Measurements from ENCODE around the gene PKMYT1. TPM values are rescaled to one million over a fixed set of nuclear protein-coding genes. Genes with fewer than 3 reads are reported as not detected.

Gene PKMYT1
- total and polyA plus RNA-seq, 9 of the 15 experiments (the other 6 are each of a cell fraction or from before 2014, with no cell fraction given): 8.7 to 201 (median 37.8) TPM

DNA sequence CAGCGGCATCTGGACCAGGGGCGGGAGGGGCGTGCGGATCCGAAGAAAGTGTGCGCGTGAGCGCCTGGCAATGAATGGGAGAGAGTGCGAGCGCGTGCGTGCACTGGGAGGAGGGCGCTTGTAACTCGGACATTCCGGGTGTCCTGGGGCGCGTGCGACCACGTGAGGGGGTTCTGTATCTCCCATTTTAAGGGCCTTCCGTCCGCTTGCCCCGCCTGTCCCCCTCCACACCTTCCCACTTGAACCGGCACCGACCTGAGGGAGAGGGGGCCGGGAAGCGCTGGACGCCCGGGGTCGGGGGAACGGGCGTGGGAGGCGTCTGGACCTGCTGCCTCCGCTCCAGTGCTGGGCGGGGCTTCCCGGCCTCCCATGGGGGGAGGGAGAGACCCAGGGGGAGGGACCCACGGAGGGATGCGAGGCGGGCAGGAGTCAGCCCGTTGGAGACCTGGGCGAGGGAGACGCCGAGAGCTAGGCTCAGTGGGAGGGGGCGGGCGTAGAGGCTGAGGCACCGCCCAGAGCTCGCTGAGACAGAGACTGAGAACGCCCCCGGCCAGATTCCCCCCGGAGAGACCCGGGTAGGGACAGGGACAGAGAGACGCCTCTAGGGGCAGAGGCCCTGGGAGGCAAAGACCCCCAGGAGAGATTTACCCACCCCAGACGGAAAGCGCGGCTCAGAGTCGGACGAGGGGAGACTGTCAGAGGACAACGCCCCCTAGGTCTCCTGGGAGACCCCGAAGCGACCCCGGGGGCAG, 16.3 kb downstream of the PKMYT1 start, which contains the start of gene KREMEN2 (continued):
- TF ChIP-seq, protein P1, sequence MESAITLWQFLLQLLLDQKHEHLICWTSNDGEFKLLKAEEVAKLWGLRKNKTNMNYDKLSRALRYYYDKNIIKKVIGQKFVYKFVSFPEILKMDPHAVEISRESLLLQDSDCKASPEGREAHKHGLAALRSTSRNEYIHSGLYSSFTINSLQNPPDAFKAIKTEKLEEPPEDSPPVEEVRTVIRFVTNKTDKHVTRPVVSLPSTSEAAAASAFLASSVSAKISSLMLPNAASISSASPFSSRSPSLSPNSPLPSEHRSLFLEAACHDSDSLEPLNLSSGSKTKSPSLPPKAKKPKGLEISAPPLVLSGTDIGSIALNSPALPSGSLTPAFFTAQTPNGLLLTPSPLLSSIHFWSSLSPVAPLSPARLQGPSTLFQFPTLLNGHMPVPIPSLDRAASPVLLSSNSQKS (CRISPR knock-in tag; IDR thresholded peaks at IDR 0.05): no peak
- TF ChIP-seq NCOA4 (IDR thresholded peaks at IDR 0.05; ENCODE audit: partially characterized antibody) (no peak), ZNF76 (CRISPR knock-in tag; IDR thresholded peaks at IDR 0.05; ENCODE audit: borderline replicate concordance) (no peak), SPI1 (IDR thresholded peaks at IDR 0.05; ENCODE audit: borderline replicate concordance, low read depth, low read length) (no peak), SIN3A (IDR thresholded peaks at IDR 0.05; ENCODE audit: borderline replicate concordance in 2 of 2, control insufficient read depth in 1 of 2, low read depth in 2 of 2, low read length in 2 of 2) (peak; percentile 27 to 59; a peak in 1 of 4 replicates), GATAD2B (IDR thresholded peaks at IDR 0.05; ENCODE audit: borderline replicate concordance) (0 out of 2 replicates have a peak, but pooled peaks have one; percentile 36), PHF20 (IDR thresholded peaks at IDR 0.05; ENCODE audit: partially characterized antibody) (no peak), ESRRB (CRISPR knock-in tag; IDR thresholded peaks at IDR 0.05; ENCODE audit: borderline replicate concordance) (no peak), CBX5 (IDR thresholded peaks at IDR 0.05; ENCODE audit: borderline replicate concordance, low read depth) (no peak), OTX1 (CRISPR knock-in tag; IDR thresholded peaks at IDR 0.05) (no peak), ZNF263 (CRISPR knock-in tag; IDR thresholded peaks at IDR 0.05; ENCODE audit: borderline replicate concordance) (peak; percentile 45; the same call in 1 of the 2 replicates)
- TF ChIP-seq, protein P2, sequence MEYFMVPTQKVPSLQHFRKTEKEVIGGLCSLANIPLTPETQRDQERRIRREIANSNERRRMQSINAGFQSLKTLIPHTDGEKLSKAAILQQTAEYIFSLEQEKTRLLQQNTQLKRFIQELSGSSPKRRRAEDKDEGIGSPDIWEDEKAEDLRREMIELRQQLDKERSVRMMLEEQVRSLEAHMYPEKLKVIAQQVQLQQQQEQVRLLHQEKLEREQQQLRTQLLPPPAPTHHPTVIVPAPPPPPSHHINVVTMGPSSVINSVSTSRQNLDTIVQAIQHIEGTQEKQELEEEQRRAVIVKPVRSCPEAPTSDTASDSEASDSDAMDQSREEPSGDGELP (CRISPR knock-in tag; IDR thresholded peaks at IDR 0.05; ENCODE audit: borderline replicate concordance): peak; percentile 77
- TF ChIP-seq, protein P3, sequence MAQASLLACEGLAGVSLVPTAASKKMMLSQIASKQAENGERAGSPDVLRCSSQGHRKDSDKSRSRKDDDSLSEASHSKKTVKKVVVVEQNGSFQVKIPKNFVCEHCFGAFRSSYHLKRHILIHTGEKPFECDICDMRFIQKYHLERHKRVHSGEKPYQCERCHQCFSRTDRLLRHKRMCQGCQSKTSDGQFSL (CRISPR knock-in tag; IDR thresholded peaks at IDR 0.05): peak; percentile 66; the same call in 1 of the 2 replicates
- TF ChIP-seq, protein P3 (tag; IDR thresholded peaks at IDR 0.05): no peak
- TF ChIP-seq, protein P4, sequence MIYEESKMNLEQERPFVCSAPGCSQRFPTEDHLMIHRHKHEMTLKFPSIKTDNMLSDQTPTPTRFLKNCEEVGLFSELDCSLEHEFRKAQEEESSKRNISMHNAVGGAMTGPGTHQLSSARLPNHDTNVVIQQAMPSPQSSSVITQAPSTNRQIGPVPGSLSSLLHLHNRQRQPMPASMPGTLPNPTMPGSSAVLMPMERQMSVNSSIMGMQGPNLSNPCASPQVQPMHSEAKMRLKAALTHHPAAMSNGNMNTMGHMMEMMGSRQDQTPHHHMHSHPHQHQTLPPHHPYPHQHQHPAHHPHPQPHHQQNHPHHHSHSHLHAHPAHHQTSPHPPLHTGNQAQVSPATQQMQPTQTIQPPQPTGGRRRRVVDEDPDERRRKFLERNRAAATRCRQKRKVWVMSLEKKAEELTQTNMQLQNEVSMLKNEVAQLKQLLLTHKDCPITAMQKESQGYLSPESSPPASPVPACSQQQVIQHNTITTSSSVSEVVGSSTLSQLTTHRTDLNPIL (CRISPR knock-in tag; IDR thresholded peaks at IDR 0.05): no peak
- TF ChIP-seq, protein P5, sequence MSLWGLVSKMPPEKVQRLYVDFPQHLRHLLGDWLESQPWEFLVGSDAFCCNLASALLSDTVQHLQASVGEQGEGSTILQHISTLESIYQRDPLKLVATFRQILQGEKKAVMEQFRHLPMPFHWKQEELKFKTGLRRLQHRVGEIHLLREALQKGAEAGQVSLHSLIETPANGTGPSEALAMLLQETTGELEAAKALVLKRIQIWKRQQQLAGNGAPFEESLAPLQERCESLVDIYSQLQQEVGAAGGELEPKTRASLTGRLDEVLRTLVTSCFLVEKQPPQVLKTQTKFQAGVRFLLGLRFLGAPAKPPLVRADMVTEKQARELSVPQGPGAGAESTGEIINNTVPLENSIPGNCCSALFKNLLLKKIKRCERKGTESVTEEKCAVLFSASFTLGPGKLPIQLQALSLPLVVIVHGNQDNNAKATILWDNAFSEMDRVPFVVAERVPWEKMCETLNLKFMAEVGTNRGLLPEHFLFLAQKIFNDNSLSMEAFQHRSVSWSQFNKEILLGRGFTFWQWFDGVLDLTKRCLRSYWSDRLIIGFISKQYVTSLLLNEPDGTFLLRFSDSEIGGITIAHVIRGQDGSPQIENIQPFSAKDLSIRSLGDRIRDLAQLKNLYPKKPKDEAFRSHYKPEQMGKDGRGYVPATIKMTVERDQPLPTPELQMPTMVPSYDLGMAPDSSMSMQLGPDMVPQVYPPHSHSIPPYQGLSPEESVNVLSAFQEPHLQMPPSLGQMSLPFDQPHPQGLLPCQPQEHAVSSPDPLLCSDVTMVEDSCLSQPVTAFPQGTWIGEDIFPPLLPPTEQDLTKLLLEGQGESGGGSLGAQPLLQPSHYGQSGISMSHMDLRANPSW (CRISPR knock-in tag; IDR thresholded peaks at IDR 0.05): no peak
- TF ChIP-seq, protein P6, sequence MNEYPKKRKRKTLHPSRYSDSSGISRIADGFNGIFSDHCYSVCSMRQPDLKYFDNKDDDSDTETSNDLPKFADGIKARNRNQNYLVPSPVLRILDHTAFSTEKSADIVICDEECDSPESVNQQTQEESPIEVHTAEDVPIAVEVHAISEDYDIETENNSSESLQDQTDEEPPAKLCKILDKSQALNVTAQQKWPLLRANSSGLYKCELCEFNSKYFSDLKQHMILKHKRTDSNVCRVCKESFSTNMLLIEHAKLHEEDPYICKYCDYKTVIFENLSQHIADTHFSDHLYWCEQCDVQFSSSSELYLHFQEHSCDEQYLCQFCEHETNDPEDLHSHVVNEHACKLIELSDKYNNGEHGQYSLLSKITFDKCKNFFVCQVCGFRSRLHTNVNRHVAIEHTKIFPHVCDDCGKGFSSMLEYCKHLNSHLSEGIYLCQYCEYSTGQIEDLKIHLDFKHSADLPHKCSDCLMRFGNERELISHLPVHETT (CRISPR knock-in tag; conservative IDR thresholded peaks at IDR 0.05 in 1 of 2, IDR thresholded peaks at IDR 0.05 in 1 of 2): no peak
